A204.1 (cell line): ENCODE measurements around the gene ZNF236.

Experiments
- FAIRE-seq: peaks from 2 replicates; lab custom pipeline; 2012; peaks lifted over from hg19 to GRCh38; lab: Jason Lieb, UNC

Gene ZNF236

GRCh38 chr18:76821356-76821874 lies 942 bp upstream of the ZNF236 start:
- FAIRE-seq, result no peak

DNA sequence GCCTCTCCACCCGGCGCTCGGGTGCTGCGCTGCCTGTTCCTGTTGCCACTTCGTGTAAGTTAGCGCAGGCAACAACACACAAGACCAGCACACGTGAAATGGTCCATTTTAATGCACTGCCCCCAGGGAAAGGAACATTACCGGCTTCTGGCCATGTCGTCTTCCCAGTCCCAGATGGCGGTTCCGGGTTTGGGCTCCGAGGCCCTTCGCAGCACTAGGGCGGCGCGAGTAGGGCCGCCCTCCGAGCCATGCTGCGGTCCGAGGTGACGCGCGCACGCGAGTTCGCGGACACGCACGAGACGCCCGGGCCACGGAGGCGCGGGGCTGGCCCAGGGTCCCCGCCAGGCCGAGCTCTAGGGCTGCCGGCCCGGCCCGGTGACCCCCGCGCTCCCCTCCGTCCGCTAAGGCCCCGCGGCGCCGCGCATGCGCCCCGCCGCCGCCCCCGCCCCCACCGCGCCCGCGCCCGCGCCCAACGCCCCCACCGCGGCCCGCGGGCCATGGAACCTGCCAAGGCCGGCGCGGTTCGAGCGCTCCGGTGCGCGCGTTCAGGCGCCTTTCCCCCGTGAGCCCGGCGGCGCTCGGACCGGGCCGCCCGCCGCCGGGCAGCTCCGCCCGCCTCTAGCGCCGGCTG lies 367 bp upstream of the ZNF236 start:
- no peak for FAIRE-seq

GRCh38 chr18:76823161-76823538 lies 793 bp downstream of the ZNF236 start:
- FAIRE-seq, result no peak

DNA sequence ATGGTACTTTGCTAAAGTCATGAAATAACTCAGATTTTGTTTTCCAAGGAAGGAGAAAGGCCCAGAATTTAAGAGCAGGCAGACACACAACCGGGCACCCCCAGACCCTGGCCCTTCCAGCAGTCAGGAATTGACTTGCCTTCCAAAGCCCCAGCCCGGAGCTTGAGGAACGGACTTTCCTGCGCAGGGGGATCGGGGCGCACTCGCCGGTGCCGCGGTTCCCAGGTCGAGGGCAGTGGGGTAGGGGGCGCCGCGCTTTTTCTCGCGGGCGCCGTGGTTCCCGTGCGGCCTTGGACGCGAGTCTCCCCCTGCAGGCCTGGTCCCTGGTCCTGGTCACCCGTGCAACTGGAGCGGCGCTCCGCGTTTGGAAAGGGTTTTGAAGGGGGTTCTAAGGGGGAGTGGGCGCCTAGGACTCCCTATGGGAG lies 1.2 kb downstream of the ZNF236 start:
- no peak for FAIRE-seq

DNA sequence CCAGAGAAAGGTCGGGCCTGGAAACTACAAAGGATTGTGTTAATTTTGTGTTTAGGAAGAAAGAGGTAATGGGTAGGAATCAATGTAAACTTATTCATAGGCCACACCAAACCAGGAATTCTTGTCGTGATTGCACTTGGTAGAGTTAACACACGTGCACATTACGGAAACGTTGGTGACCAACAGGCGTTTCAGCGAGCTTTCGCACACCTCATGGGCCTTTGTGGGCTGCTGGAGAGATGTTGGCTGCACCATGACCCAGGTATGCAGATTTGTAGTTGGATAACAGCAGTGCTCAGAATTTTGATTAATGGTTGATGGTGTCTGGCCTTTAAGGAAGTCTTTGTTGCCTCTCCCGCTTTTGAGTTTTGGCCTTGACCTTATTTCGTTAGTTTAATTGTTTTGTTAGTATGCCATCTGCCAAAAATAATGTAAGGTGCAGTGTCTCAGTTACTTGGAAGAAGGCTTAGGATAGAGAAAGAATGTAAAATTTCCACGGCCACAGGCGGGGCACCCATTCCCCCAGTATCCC lies 1.9 kb downstream of the ZNF236 start:
- no peak for FAIRE-seq

DNA sequence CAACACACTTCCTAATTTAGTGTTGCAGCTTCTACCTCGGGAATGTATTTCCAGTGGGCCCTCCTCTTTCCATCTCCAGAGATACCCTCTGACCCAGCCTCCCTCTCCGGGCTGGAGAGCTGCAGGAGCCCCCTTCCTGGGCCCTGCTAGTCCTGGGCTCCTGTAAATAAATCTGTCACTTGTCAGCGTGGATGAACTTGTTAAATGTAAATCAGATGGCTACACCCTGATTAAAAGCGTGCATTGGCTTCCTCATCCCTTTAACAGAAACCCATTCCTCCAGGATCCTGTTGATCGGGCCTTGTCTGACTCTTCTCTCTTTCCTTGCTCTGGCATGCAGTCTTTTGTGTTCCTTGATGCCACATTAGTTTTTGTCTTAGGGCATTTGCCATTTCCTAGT lies 2.4 kb downstream of the ZNF236 start:
- FAIRE-seq, result no peak

DNA sequence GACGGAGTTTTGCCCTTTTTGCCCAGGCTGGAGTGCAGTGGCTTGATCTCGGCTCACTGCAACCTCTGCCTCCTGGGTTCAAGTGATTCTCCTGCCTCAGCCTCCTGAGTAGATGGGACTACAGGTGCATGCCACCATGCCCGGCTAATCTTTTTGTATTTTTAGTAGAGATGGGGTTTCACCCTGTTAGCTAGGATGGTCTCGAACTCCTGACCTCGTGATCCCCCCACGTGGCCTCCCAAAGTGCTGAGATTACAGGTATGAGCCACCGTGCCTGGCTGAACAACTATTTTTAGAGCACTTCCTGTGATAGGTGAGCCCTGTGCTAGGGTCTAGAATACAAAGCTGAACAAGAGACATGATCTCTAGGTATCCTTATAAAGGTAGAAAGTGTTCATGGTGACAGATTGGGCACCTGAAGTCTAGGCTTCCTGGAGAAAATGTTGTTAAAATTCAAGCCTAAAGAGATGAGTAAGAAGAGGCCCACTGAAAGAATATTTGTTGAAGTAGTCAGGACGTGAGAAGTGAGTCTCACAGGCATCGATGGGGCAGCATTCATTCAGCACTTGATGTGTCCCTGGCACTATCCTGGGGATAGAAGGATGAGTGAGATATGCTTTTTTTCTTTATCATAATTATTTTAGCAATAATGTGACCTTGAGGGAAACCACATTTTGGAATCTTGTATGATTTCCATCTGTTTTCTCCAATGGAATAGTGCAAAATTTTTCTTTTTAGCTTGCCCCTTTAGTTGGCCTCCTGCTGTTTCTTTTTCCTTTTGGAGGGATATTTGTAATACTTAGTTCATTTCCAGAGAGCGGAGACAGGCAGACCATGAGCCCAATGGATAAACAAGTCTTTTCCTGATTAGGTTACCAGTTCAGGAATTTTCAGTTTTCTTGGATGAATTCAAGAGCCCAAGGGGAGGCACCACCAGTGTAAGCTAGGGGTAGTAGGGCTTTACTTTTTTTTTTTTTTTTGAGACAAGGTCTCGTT lies 5.1 kb downstream of the ZNF236 start:
- FAIRE-seq, result no peak

- no peak for FAIRE-seq
Measured at GRCh38 chr18:76834379-76834778, 12.0 kb downstream of the ZNF236 start.

- FAIRE-seq, result no peak
Measured at GRCh38 chr18:76835380-76835779, 13.0 kb downstream of the ZNF236 start.

DNA sequence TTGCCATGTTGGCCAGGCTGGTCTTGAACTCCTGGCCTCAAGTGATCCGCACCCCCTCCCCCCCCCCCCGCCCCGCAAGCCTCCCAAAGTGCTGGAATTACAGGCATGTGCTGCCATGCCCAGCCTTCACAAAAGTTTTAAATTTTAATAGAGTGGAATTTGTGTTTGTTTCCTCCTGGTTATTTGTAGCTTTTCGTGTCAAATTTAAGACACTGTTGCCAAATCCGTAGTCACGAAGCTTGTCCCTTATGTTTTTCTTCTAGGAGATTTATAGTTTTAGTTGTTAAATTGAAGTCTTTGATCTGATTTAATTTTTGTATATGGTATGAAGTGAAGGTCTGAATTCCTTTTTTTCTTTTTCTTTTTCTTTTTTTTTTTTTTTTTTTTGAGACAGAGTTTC lies 14.7 kb downstream of the ZNF236 start:
- no peak for FAIRE-seq

DNA sequence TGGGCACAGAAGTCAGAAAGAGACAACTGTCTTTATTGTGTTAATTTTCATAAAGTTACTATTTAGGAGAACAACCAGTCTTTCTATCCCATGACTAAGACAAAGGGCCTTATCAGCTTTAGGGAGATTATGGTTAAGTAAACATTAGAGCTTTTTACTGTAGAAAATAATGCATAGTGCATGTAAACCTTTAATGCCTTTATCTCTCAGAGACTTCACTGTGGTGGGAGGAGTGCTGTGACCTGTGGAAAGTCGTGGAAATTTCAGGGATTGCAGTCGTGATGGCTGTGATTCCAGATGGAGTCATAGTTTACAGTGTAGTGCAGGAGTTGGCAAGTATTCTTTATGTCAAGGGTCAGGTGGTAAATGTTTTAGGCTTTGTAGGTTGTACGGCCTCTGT lies 15.8 kb downstream of the ZNF236 start:
- no peak for FAIRE-seq

DNA sequence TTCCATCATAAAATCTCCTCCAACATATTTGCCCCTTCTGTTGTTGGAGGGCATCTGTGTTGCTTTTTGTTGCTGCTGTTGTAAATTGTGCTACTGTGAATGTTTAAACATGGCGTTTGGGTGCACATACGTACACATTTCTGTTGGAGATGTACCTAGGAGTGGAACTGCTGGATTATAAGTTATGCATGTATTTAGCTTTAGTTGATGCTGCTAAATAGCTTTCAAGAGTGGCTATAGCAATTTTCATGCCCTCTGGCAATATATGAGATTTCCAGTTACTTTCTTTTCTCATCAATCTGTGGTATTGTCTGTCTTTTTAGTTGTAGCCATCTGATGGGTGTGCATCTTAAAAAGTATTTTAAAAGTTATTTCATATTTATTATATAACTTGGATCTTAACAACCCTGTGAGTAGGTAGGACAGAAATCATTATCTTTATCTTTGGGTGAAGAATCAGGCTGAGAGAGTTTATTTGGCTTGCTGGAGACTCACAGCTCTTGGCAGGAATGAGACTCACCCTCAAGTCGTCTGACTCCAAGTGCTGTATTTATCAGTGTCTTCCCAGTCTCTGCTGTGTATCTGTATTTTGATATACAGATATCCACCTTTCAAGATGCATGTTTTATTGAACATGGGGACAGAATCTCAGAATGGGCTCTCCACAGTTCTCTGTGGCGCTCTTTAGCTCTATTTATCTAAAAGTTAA lies 16.9 kb downstream of the ZNF236 start:
- FAIRE-seq, result no peak

GRCh38 chr18:76842837-76843530 lies 20.6 kb downstream of the ZNF236 start:
- FAIRE-seq, result no peak

GRCh38 chr18:76844144-76844543 lies 21.8 kb downstream of the ZNF236 start:
- FAIRE-seq, result no peak

DNA sequence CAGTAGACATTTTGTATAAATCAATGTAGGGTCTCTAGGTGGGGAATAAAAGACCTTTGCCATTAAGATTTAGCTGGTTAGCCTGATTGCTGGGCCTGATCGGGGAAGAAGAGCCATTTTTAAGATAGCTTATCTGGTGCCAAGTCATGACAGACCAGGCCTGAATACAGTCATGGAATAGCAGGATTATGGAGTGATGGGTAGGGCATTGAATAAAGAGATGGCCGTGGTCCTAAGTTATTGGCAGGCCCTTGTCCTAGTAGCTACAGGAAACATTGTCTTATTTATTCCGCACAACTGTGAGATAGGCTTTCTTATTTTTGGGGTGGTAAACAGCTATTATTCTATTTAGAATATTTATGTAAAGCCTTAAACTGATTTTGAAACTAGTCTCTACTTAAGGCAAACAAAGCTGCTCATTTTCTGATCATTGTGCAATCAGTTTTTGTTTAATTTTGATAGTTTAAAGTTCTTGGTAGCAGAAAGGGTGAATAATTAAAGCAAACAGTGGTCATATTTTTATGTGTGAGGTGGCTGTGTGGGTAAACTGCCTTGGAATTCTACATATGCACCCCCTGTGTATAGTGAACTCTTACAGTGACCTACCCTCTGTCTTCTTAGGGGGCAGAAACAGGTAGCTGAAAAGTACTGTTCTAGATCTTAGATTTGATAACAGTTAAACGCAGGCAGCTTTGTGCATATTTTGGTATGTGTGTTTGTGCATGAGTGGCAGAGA lies 22.6 kb downstream of the ZNF236 start:
- no peak for FAIRE-seq

DNA sequence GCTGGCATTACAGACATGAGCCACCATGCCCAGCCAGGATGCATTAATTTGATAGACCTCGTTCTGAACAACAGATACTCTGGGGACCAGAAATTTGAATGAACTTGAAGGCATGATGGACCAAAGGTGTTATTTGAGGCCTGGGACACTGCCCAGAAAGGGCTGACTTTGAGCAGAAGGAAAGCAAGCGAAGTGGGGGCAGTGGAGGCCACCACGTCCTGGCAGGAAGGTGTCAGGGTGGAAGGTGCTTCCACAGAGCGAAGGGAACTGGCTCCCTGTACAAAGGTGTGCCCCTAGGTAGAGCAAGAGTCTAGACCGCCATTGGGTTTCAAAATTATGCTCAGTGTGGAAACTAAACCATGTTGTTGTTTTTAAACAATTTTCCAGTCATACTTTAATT lies 23.9 kb downstream of the ZNF236 start:
- no peak for FAIRE-seq

DNA sequence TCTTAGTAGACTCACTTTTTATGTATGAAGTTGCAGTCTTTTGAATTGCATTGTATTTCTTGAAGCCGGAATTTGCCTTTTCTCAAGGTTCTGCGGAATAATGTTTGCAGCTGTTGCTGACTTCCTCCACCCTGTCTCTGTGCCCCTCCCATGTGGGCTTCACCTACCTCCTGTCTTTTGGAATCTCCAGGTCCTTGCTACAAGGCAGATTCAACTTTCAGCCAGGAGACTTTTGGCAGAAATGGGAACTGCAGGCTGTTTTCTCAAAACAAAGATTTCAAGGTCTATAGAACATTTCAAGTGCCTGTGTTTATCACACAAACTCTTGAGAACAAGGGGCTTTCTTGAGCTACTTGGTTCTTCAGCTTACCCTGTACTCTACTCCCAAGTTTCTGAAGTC lies 25.6 kb downstream of the ZNF236 start:
- no peak for FAIRE-seq

- FAIRE-seq, result no peak
Measured at GRCh38 chr18:76850112-76850511, 27.8 kb downstream of the ZNF236 start.

DNA sequence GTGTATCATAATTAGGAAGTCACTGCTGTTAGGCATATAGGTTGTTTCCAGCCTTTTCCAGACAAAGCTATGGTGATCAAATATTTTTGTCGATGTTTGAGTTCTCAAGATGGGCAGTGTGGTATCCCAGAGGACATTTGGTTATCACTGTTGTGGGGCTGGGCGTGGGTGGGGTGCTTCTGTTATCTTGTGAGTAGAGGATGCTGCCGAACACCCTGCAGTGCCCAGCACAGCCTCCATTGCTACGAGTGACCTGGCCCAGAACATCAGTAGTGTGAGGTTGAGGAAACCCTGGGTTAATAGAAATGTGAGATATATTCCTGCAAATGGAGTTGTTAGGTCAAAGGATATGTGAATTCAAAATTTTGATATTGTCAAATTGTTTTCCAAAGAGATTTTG lies 33.2 kb downstream of the ZNF236 start:
- no peak for FAIRE-seq

- FAIRE-seq, result no peak
Measured at GRCh38 chr18:76857476-76857875, 35.1 kb downstream of the ZNF236 start.
